Right lobe of liver (tissue), 6 donors: ENCODE results near the gene CD163L1. TPM values are rescaled to one million over a fixed set of nuclear protein-coding genes. Genes with fewer than 3 reads are reported as not detected.

Experiments
- ATAC-seq, 4 donors: fragments of 200-7000 bp; cut with Tn5 transposase; one replicate each; pipeline ENCODE4 v1.9.1; 2020; ENCODE audit warnings: mild to moderate bottlenecking in 4 of 4, moderate library complexity in 4 of 4
- DNase-seq, 3 donors: peaks; one replicate each; pipeline ENCODE4 v3.0.0-alpha.2; 2020
- H3K27ac ChIP-seq, 3 donors: fragments of 200-600 bp; one replicate each; pipeline ENCODE4 v1.8.0; 2022
- H3K27me3 ChIP-seq, 2 donors: fragments of 200-600 bp; one replicate each; pipeline ENCODE4 v1.8.0; 2022
- H3K36me3 ChIP-seq, 4 donors: fragments of 200-600 bp; sonication (generic) in 1 of 4; one replicate each; pipeline versions ENCODE4 v1.5.1 to v1.8.0; 2017 to 2022; ENCODE audit warnings: control low read depth in 1 of 4
- H3K4me1 ChIP-seq, 4 donors: fragments of 200-600 bp; sonication (generic) in 1 of 4; one replicate each; pipeline versions ENCODE4 v1.5.1 to v1.8.0; 2017 to 2022; ENCODE audit warnings: control low read depth in 1 of 4
- H3K4me3 ChIP-seq, 3 donors: fragments of 200-600 bp; one replicate each; pipeline ENCODE4 v1.8.0; 2022
- H3K9me3 ChIP-seq, 4 donors: fragments of 200-600 bp; sonication (generic) in 1 of 4; one replicate each; pipeline versions ENCODE4 v1.5.1 to v1.8.0; 2017 to 2022; ENCODE audit warnings: control low read depth in 1 of 4
- POLR2A ChIP-seq: fragments of 450-650 bp; IDR thresholded peaks from one replicate; pipeline ENCODE4 v1.6.1; 2017; ENCODE audit warnings: antibody characterized with exemption, mild to moderate bottlenecking
- WGBS: methylation state at CpG from one replicate; pipeline ENCODE4 v1.1.6; 2018; ENCODE audit warnings: low coverage, low lambda C conversion rate; ENCODE audit not compliant: insufficient coverage; ENCODE audit errors: missing lambda C conversion rate; 5-methylcytosine and 5-hydroxymethylcytosine counted together
- intact Hi-C, 2 donors: fragments of 100-400 bp; cut with DNase I; formaldehyde crosslinking; loops; one replicate each; pipeline versions ENCODE4 v1.11.2 to v1.14.1; 2022
- long read RNA-seq: library from polyadenylated mRNA; unstranded; transcript quantifications from one replicate; pipeline ENCODE4 v2.0.0, GENCODE V29; 2019
- total RNA-seq, 6 experiments: library from RNA; depleted of rRNA in 2 of 6; stranded (reverse); fragments of >200 nt in 2 of 6; fragmentation: NEBNext Ultra II Directional in 3 of 6; extraction: Animal tissue kit (Norgen Biotek cat#: 25700) in 3 of 6; gene quantifications; one replicate each; pipeline versions ENCODE4 v1.1.0 to v1.2.4, GENCODE V29; 2016 to 2023
- TF ChIP-seq, protein P1 (sequence below), 4 donors: fragments of 200-600 bp in 3 of 4; fragments of 450-650 bp in 1 of 4; IDR thresholded peaks; one replicate each; pipeline versions ENCODE4 v1.5.1 to v1.8.0; 2016 to 2022; ENCODE audit warnings: antibody characterized with exemption in 4 of 4, mild to moderate bottlenecking in 2 of 4
- donor health status: DM: no; HTN: yes; CAD: no.
- donor health status: DM: no; HTN: no; CAD: no.
- donor health status: DM: no; HTN: no; CAD: no.
- donor health status: DM: no; HTN: yes; CAD: no.
- donor health status: DM: no; HTN: yes; CAD: no.

The CD163L1 gene
- 1 to 10 TPM in 4 of 6 experiments, under 1 TPM in 2; 0.26 to 4.8 (median 1.2) TPM for total RNA-seq
- long read RNA-seq, result 0 reads

- 35% methylated on average over 2 of the region's 2 CpGs for WGBS
- TF ChIP-seq, protein P1, sequence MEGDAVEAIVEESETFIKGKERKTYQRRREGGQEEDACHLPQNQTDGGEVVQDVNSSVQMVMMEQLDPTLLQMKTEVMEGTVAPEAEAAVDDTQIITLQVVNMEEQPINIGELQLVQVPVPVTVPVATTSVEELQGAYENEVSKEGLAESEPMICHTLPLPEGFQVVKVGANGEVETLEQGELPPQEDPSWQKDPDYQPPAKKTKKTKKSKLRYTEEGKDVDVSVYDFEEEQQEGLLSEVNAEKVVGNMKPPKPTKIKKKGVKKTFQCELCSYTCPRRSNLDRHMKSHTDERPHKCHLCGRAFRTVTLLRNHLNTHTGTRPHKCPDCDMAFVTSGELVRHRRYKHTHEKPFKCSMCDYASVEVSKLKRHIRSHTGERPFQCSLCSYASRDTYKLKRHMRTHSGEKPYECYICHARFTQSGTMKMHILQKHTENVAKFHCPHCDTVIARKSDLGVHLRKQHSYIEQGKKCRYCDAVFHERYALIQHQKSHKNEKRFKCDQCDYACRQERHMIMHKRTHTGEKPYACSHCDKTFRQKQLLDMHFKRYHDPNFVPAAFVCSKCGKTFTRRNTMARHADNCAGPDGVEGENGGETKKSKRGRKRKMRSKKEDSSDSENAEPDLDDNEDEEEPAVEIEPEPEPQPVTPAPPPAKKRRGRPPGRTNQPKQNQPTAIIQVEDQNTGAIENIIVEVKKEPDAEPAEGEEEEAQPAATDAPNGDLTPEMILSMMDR (IDR thresholded peaks at IDR 0.05), result no peak
- no peak for TF ChIP-seq POLR2A
- no peaks in the 10 kb centered on the region for H3K36me3 ChIP-seq
- H3K27me3 ChIP-seq, result no peaks in the 10 kb centered on the region
- H3K4me3 ChIP-seq, result no peak within 1 kb of the TSS
- H3K4me1 ChIP-seq, result no peaks in the 10 kb centered on the region
- intact Hi-C loops, result no loop called here
- H3K27ac ChIP-seq, result no peak within 1 kb of the TSS
- ATAC-seq, result peak in 3 of 4 donors; percentile 30 to 54 (median 33)
- H3K9me3 ChIP-seq, result no peaks in the 10 kb centered on the region
- no peak for DNase-seq
These were observed at the start of gene CD163L1 for GRCh38 chr12:7444076-7444475. CD163L1 (minus strand) TSS chr12:7444153; CDS start chr12:7444127, 26 bp downstream.

DNA sequence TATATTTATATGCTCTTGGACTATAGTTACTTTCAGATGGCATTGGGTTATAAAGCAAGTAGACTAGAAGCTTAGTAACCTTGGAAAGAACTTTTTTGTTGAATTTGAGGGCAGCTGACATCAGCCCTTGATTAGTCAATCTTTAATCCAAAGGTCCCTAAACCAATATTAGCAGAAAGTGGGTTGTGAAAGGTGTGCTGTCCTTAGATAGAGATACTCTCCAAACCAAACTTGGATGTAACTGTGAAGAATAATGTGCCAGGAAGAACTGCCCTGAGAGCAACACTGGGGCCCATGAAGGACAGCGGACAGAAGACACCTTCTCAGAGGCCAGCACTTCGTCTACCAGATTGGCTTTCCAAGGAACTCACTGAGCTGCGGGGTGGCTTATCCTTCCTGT, 49.1 kb upstream of the CD163L1 start:
- peak; percentile 91 to 95 (median 92) for ATAC-seq
- H3K4me1 ChIP-seq, result peaks cover 0 to 12% (median 9%) of the 10 kb centered on the region in 4 donors
- peak overlapping the region; percentile 41 to 57 (median 49) for H3K4me3 ChIP-seq
- TF ChIP-seq, protein P1 (IDR thresholded peaks at IDR 0.05), result no peak
- TF ChIP-seq POLR2A, result peak; percentile 84
- WGBS, result 28% methylated on average over 2 of the region's 3 CpGs
- intact Hi-C loops, result no loop called here
- H3K27ac ChIP-seq, result peak overlapping the region; percentile 64 to 73 (median 67)
- peak; percentile 36 to 75 (median 65) for DNase-seq
- H3K27me3 ChIP-seq, result no peaks in the 10 kb centered on the region
- peaks cover 0 to 14% (median 4%) of the 10 kb centered on the region in 4 donors for H3K36me3 ChIP-seq
- no peaks in the 10 kb centered on the region for H3K9me3 ChIP-seq

DNA sequence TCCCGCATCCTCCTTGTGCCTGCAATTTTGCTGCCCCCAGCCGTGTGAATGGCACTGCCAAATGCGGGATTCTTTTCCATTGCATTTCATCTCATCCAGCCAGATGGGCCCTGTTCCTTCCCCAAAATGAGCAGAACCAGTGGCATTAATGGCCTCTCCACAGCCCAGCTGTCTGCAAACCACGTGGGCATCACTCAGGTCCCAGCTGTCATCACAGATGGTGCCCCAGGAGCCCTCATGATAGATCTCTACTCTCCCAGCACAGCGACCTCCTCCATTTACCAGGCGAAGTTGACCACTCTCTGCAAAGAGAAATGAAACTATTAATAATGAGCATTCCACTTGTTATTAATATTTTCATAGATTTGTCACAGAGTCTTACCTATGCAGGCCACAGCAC, 42.6 kb upstream of the CD163L1 start:
- H3K27ac ChIP-seq, result no peak overlapping the region
- H3K9me3 ChIP-seq, result no peaks in the 10 kb centered on the region
- no peak for DNase-seq
- TF ChIP-seq, protein P1 (IDR thresholded peaks at IDR 0.05), result no peak
- TF ChIP-seq POLR2A, result no peak
- intact Hi-C loops, result no loop called here
- no peak overlapping the region for H3K4me3 ChIP-seq
- H3K27me3 ChIP-seq, result no peaks in the 10 kb centered on the region
- H3K4me1 ChIP-seq, result peaks cover 0 to 9% (median 0%) of the 10 kb centered on the region in 4 donors
- ATAC-seq, result no peak
- H3K36me3 ChIP-seq, result no peaks in the 10 kb centered on the region
- WGBS, result 78% methylated on average over 5 of the region's 6 CpGs

DNA sequence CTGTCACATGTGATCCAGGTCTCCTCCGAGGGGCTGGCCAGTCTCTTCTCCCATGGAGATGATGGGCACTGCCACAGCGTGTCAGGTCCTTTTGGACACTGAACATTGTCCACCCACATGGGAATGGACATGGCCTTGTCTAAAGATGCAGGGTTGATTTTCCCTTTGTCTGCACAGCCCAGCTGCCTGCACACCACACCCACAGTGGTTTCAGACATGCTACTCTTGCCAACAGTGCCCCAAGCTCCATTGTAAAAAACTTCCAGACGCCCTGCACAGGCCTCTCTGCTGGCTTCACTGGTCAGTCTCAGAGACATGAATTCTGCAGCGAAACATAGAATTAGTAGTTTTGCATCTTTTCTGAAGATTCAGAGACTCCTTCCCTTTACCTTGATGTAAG, 41.1 kb upstream of the CD163L1 start:
- TF ChIP-seq, protein P1 (IDR thresholded peaks at IDR 0.05), result no peak
- TF ChIP-seq POLR2A, result no peak
- H3K36me3 ChIP-seq, result no peaks in the 10 kb centered on the region
- intact Hi-C loops, result no loop called here
- ATAC-seq (no peak), DNase-seq (no peak)
- H3K4me3 ChIP-seq, result no peak overlapping the region
- no peaks in the 10 kb centered on the region for H3K27me3 ChIP-seq
- no peaks in the 10 kb centered on the region for H3K9me3 ChIP-seq
- H3K27ac ChIP-seq, result no peak overlapping the region
- 34% methylated on average over 2 of the region's 4 CpGs for WGBS
- peaks cover 0 to 9% (median 0%) of the 10 kb centered on the region in 4 donors for H3K4me1 ChIP-seq
